Keratinocyte (primary cell): ENCODE measurements around the gene SLC9A2. TPM values are rescaled to one million over a fixed set of nuclear protein-coding genes. Genes with fewer than 3 reads are reported as not detected.

Experiments used
- DNase-seq: peaks from one replicate; pipeline ENCODE4 v3.0.0-alpha.2; 2011; ENCODE audit warnings: low read depth, missing footprints, low spot score
- FAIRE-seq: peaks from 2 replicates; lab custom pipeline; 2011; peaks lifted over from hg19 to GRCh38; lab: Jason Lieb, UNC
- H2AFZ ChIP-seq: 2 replicates; pipeline ENCODE4 v1.6.0; 2012; ENCODE audit warnings: low read length, control low read depth, inconsistent platforms; ENCODE audit not compliant: control insufficient read depth
- H3K27ac ChIP-seq: 2 replicates; pipeline ENCODE4 v1.5.1; 2011; ENCODE audit warnings: low read length; ENCODE audit not compliant: control insufficient read depth, insufficient read depth
- H3K27me3 ChIP-seq: 3 replicates; pipeline ENCODE4 v1.6.0; 2011; ENCODE audit warnings: low read length; ENCODE audit not compliant: control insufficient read depth, insufficient read depth; ENCODE audit errors: extremely low read depth
- H3K36me3 ChIP-seq, 2 experiments: 2 replicates in 1 of 2; 3 replicates in 1 of 2; pipeline ENCODE4 v1.5.1; 2011; ENCODE audit warnings: low read length in 2 of 2, mild to moderate bottlenecking in 1 of 2; ENCODE audit not compliant: control insufficient read depth in 2 of 2, insufficient read depth in 2 of 2; ENCODE audit errors: extremely low read depth in 1 of 2
- H3K4me1 ChIP-seq: 3 replicates; pipeline ENCODE4 v1.5.1; 2011; ENCODE audit warnings: low read length; ENCODE audit not compliant: control insufficient read depth, insufficient read depth; ENCODE audit errors: extremely low read depth
- H3K4me2 ChIP-seq: 3 replicates; pipeline ENCODE4 v1.6.0; 2011; ENCODE audit warnings: low read depth, low read length; ENCODE audit not compliant: control insufficient read depth, insufficient read depth; ENCODE audit errors: extremely low read depth
- H3K4me3 ChIP-seq, 3 experiments: fragments of 200-600 bp in 1 of 3; sonication (generic) in 1 of 3; 2 replicates in 2 of 3; 3 replicates in 1 of 3; pipeline ENCODE4 v1.5.1; 2011 to 2016; ENCODE audit warnings: low read length in 3 of 3, mild to moderate bottlenecking in 3 of 3, control low read depth in 2 of 3, inconsistent platforms in 1 of 3, low read depth in 1 of 3, mixed read lengths in 1 of 3, mixed run types in 1 of 3, moderate library complexity in 1 of 3; ENCODE audit not compliant: control insufficient read depth in 2 of 3, insufficient read depth in 2 of 3; ENCODE audit errors: extremely low read depth in 1 of 3
- H3K79me2 ChIP-seq: 2 replicates; pipeline ENCODE4 v1.6.0; 2012; ENCODE audit warnings: low read length; ENCODE audit not compliant: control insufficient read depth, insufficient read depth
- H3K9ac ChIP-seq: 3 replicates; pipeline ENCODE4 v1.6.0; 2011; ENCODE audit warnings: low read length; ENCODE audit not compliant: control insufficient read depth, insufficient read depth; ENCODE audit errors: extremely low read depth
- H3K9me1 ChIP-seq: 3 replicates; pipeline ENCODE4 v1.6.0; 2011; ENCODE audit warnings: low read length; ENCODE audit not compliant: control insufficient read depth, insufficient read depth; ENCODE audit errors: extremely low read depth
- H3K9me3 ChIP-seq: 2 replicates; pipeline ENCODE4 v1.5.1; 2012; ENCODE audit warnings: low read depth, low read length; ENCODE audit not compliant: control insufficient read depth
- H4K20me1 ChIP-seq: 3 replicates; pipeline ENCODE4 v1.6.0; 2011; ENCODE audit warnings: low read length; ENCODE audit not compliant: control insufficient read depth, insufficient read depth; ENCODE audit errors: extremely low read depth
- CTCF ChIP-seq, 3 experiments: IDR thresholded peaks in 1 of 3; conservative IDR thresholded peaks in 1 of 3; optimal IDR thresholded peaks in 1 of 3; 2 replicates in 2 of 3; 3 replicates in 1 of 3; pipeline versions ENCODE3 to v1.5.1; 2011; ENCODE audit warnings: low read length in 3 of 3, mild to moderate bottlenecking in 3 of 3, moderate library complexity in 2 of 3, control low read depth in 1 of 3, inconsistent platforms in 1 of 3; ENCODE audit not compliant: insufficient read depth in 2 of 3; ENCODE audit errors: extremely low read depth in 1 of 3
- EZH2 ChIP-seq: IDR thresholded peaks from one replicate; pipeline ENCODE4 v1.6.1; 2012; ENCODE audit warnings: inconsistent platforms, mild to moderate bottlenecking, low read length, moderate library complexity
- dilution Hi-C: fragments of 300-500 bp; cut with MboI; formaldehyde crosslinking; loops from one replicate; pipeline ENCODE4 v1.7.0; 2020; ENCODE audit warnings: low sequenced_read_pairs; ENCODE audit not compliant: extremely low pct_ligation_motif_present
- polyA plus RNA-seq, 5 experiments: library from polyadenylated mRNA; depleted of rRNA in 3 of 5; stranded (reverse) in 3 of 5; stranded (forward) in 1 of 5; unstranded in 1 of 5; fragments of >200 nt; gene quantifications; 1 replicate in 1 of 5; 2 replicates in 3 of 5; 3 replicates in 1 of 5; pipeline versions ENCODE4 v1.2.1 to v1.2.3, GENCODE V29; 2011 to 2012; ENCODE audit warnings: missing spikeins in 2 of 5, low read depth in 1 of 5, low replicate concordance in 1 of 5

SLC9A2 gene
- polyA plus RNA-seq, 1 donor (not counting 4 experiments of a cell fraction or from before 2014, with no cell fraction given) = 0.13 TPM

DNA sequence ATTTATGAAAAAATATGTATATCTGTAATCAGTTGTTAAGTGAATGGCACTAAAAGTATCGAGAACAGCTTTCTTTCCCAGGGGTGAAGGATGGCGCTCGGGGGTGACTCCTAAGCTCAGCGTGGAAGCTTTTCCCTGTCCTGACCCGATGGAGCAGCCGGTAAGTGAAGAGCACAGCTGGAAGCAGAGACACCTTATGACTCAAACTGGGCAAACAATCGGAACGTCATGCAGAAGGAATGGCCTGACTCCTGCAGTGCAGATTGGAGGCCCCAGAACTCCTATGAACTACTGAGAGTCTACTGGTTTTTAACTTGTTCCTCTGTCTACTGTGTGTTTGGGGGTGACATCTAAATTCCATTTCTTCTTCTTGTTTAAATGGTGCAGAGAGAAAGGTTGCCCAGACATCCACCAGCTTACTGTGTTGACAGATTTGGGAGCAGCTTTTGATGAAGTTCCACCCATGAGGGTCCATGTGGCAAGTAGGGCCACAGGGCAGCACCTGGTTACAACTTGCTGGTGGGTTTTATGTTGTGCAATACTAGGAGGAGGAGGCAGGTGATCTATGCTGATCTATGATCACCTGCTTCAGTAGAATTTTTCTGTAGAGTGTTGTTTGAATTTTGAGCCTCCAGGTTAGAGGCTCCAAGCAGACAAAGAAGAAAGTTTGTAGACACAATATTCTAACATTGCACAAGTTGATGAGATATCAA, 89.7 kb downstream of the SLC9A2 start:
- Histone ChIP-seq H3K9me1 (no peaks in the 10 kb centered on the region), H4K20me1 (no peaks in the 10 kb centered on the region), H3K36me3 (no peaks in the 10 kb centered on the region), H3K4me3 (no peak overlapping the region), H3K9me3 (no peaks in the 10 kb centered on the region), H3K79me2 (no peaks in the 10 kb centered on the region), H3K27me3 (peaks cover 4% of the 10 kb centered on the region), H2AFZ (peak overlapping the region; percentile 6), H3K27ac (no peak overlapping the region), H3K9ac (no peak overlapping the region), H3K4me2 (no peak overlapping the region), H3K4me1 (peaks cover 5% of the 10 kb centered on the region)
- FAIRE-seq (peak; percentile 69), DNase-seq (peak; percentile 9)
- TF ChIP-seq EZH2 = no peak
- no peak for TF ChIP-seq CTCF (optimal IDR thresholded peaks at IDR 0.05 in 1 of 3, IDR thresholded peaks at IDR 0.05 in 1 of 3, conservative IDR thresholded peaks at IDR 0.05 in 1 of 3; ENCODE audit: extremely low read depth in 1 of 3, insufficient read depth in 2 of 3, low read length in 3 of 3)
- dilution Hi-C loops = no loop called here

DNA sequence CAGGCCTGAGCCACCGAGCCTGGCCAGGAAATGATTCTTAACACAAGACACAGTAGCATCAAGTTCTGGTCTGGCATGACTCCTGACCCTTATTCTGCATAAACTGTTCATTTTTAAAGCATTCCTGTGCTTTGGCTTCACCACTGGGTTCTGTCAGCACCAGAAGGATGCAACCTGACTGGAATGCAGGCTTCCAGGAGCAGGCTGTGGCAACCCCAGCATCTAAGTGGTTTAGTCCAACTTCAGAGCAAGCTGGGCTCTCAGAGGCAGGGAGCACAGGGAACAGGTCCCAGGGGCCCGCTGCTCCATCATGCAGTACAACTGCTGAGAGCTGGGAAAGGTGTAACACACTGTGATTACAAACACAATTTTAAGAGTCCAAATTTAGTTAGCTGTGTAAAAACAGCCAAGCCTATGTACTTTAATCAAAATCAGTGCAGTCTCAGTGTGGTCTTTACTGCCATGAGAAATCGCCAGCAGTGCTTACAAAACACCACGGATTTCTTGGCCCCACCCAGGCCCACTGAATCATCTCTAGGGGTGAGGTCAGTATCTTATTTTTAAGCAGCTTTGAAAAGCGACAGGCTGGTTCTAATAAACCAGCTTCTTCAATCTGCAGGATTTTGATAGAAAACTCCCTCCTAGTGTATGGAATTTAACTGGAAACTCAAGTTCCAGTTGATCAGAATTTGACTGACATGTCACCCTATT, 98.1 kb downstream of the SLC9A2 start:
- Histone ChIP-seq H3K27ac (no peak overlapping the region), H3K9me3 (no peaks in the 10 kb centered on the region), H3K9ac (no peak overlapping the region), H3K4me1 (no peaks in the 10 kb centered on the region), H2AFZ (no peak overlapping the region), H3K79me2 (no peaks in the 10 kb centered on the region), H3K4me3 (no peak overlapping the region), H3K36me3 (peaks cover 2 to 5% of the 10 kb centered on the region in 2 experiments), H3K9me1 (no peaks in the 10 kb centered on the region), H3K4me2 (no peak overlapping the region), H3K27me3 (no peaks in the 10 kb centered on the region), H4K20me1 (no peaks in the 10 kb centered on the region)
- DNase-seq (no peak), FAIRE-seq (no peak)
- dilution Hi-C loops = no loop called here
- no peak for TF ChIP-seq EZH2
- TF ChIP-seq CTCF (optimal IDR thresholded peaks at IDR 0.05 in 1 of 3, IDR thresholded peaks at IDR 0.05 in 1 of 3, conservative IDR thresholded peaks at IDR 0.05 in 1 of 3; ENCODE audit: extremely low read depth in 1 of 3, insufficient read depth in 2 of 3, low read length in 3 of 3) = no peak
